GM18519 (cell line): ENCODE data around the gene GSTM4.

Experiments used
- ATAC-seq: cut with Tn5 transposase; IDR thresholded peaks from one replicate; pipeline ENCODE4 v1.9.1; 2021; ENCODE audit warnings: mild to moderate bottlenecking, moderate library complexity; ENCODE audit not compliant: unreplicated experiment, low FRiP score

GSTM4 gene

GRCh38 chr1:109624201-109625010 is 31.5 kb upstream of the GSTM4 start:
- ATAC-seq, result no peak

DNA sequence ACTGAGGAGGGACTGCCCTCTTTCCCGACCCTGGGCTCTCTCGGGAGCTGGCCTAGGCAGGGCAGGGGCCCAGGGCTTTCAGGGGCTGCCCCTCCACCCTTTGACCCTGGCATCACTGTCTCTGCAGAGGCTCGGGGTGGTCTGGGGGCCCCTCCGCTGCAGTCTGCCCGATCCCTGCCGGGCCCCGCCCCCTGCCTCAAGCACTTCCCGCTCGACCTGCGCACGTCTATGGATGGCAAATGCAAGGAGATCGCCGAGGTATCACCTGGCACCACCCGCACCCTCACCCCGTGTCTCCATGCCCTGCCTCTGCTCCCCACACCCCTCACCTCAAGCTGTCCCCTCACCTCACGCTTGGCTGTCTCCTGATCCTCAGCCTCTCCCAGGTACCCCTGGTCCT is 30.7 kb upstream of the GSTM4 start:
- ATAC-seq, result no peak

GRCh38 chr1:109625601-109626560 is 30.0 kb upstream of the GSTM4 start:
- ATAC-seq, result no peak

- no peak for ATAC-seq
Observed at GRCh38 chr1:109626682-109627408, 29.1 kb upstream of the GSTM4 start.

DNA sequence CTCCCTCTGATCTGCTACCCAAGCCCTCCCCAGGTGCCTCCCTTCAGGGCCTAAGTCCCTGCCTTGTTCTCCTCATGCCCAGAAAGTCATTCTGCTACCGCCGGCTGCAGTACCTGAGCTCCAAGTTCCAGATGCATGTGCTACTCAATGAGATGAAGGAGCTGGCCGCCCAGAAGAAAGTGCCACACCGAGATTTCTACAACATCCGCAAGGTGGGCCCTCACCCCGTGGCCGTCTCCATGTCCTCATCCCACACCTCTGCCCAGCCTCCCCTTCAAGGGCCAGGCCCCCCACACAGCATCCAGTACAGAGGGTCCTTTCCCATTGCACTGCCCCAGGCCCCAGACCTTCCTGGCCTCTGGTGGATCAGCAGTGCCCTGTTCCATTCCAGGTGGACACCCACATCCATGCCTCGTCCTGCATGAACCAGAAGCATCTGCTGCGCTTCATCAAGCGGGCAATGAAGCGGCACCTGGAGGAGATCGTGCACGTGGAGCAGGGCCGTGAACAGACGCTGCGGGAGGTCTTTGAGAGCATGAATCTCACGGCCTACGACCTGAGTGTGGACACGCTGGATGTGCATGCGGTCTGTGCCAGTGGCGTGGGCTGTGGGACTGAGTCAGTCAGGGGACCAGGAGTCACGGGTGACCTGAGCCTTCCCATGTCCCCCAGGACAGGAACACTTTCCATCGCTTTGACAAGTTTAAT is 28.1 kb upstream of the GSTM4 start:
- no peak for ATAC-seq

- no peak for ATAC-seq
Observed at GRCh38 chr1:109628540-109629321, 27.2 kb upstream of the GSTM4 start.

DNA sequence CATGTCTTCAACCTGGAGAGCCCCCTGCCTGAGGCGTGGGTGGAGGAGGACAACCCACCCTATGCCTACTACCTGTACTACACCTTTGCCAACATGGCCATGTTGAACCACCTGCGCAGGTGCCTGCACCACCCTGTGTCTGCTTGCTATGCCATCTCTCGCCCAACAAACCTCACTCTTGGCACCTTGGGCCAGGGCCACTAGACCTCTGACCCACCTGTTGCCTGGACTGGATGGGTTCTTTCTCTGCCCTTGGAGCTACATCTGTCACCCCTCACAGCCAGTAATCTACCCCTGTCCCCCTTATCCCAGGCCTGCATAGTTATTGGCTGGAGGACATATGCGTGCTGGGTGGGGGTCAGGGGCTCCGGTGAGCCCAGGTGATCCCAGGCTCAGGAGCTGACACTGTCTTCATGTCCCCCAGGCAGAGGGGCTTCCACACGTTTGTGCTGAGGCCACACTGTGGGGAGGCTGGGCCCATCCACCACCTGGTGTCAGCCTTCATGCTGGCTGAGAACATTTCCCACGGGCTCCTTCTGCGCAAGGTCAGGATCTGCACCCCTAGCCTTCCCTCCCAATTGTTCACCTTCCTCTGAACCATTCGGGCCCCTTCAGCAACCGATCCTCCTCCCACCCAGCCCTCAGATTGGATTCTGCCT is 26.4 kb upstream of the GSTM4 start:
- no peak for ATAC-seq

DNA sequence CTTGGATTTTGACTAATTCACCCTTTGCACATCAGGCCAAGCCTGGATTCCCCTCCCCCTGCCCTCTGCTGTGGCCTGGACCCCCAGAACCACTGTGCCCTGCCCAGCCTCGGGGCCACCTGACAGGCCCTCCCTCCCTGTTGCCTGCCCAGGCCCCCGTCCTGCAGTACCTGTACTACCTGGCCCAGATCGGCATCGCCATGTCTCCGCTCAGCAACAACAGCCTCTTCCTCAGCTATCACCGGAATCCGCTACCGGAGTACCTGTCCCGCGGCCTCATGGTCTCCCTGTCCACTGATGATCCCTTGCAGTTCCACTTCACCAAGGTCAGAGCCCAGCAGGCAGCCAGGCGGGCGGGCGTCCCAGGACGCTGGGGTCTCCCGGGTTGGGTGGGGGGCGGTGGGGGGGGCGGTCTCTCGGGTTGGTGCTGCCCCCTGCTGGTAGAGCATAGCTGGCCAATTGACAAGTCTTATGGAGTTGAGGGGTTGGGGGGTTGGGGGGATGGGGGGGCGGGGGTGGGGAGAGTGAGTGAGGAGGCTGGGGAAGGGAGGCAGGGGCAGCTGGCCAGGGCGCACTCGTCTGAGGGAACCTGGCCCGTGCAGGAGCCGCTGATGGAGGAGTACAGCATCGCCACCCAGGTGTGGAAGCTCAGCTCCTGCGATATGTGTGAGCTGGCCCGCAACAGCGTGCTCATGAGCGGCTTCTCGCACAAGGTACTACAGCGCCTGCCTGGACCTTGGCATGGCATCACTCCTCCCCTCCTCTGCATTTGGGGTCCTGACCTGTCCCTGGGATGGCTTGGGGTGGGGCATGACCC is 25.6 kb upstream of the GSTM4 start:
- no peak for ATAC-seq

DNA sequence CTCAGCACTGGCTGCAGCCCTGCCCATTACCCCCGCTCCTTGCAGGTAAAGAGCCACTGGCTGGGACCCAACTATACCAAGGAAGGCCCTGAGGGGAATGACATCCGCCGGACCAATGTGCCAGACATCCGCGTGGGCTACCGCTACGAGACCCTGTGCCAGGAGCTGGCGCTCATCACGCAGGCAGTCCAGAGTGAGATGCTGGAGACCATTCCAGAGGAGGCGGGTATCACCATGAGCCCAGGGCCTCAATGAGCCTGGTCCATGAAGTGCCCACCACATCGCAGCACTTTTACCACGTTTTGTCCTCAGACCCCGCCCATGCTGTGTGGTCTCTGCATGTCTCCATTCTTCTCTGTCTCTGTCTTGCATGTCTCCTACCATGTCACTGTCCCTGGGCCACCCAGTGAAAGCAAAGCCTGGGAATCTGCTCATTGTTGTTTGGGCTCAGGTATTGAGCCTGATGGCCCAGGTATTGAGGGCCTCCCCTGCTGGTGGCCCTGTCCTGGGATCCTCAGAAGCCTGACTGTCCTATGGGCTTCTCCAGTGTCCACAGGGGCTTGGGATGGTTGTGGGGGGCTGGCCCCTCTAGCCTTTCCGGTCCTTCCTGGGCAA is 24.9 kb upstream of the GSTM4 start:
- no peak for ATAC-seq

DNA sequence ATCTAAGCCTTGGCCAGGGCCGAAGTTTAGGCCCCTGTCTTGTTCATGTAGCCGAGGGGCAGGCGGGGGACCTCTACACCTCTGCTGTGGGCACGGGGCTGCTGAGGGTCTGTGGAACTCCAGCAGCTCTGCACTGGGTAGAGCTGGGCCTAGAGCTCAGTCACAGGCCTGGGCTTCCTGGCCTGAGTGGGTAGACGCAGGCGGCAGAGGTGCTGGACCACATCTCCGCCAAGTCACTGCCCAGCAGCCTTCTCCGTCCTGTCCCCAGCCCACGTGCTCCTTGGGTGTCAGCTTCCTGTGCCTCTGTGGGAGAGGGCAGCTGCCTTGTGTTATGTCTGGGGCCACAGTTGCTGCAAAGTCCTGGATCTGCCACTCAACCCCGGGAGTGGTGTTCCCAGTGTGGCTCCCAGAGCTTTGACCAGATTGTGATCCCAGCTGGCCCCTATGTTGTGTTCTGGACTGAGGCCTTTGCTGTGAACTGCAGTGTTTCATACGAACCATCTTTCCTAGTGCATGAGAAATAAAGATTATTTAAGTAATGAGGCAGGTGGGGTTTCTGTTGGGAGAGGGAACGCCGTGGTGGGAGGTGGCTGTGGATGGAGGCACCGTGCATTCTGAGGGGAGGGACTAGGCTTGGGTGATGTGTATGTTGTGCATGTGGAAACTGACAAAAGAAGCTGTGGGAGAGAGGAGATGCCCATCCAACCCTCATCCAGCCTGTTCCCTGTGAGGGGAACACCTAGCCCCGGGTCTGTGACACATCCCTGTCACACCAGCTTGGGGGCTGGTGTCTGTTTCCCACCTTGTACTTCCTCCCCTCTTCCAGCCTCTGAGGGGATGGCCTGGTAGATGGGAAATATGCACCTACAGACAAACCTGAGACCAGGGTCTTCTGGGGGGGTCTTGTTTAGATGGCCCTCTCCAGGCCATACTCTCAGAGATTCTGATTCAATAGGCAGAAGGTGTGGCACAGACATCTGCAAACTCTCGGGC is 24.1 kb upstream of the GSTM4 start:
- no peak for ATAC-seq

DNA sequence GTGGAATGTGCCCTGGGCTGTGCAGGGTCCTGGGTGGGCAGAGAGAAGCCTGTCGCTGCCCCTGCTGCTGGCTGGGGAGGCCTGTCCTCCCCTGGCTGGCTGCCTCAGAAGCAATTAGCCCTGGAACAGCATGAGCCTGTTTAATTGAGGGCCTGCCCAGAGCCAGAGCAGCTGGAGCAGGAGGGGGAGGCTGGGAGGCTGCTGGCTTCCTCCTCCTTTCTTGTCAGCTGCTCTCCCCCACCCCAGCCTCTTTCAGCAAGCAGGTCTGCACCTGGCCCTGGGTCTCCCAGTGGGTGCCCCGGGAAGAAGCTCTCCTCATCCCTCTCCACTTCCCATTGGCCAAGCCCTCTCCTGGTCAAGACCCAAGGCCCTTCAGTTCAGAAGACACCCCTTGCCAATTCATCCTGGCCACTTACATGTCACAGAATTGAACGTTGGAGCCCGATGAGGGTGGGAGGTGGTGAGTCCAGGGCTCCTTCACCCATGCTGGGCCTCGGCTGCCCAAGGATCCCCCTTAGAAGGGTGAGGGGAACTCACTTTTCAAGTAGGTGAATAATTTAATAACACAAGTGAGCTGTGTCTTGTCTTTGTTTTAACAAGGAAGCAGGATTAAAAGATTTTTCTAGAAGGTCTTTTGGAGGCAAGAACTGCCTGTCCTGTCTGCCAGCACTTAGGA is 23.1 kb upstream of the GSTM4 start:
- ATAC-seq, result no peak

DNA sequence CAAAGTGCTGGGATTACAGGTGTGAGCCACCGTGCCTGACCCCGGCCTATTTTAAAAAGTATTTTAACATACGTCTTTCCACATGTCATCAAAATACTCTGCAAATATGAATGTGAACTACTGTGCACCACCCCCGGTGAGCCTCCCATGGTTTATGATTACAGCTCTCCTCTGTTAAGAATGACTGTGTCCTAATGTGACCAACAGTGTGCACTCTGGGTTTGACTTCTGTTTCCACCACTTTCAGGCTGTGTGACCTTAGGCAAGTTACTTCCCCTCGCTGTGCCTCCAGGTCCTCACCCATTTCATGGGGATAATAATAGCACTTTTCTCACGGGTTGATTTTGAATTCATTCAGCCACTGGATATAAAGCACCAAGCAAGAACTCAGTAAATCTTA is 21.6 kb upstream of the GSTM4 start:
- ATAC-seq, result no peak

GRCh38 chr1:109634771-109635750 is 20.8 kb upstream of the GSTM4 start:
- no peak for ATAC-seq

- no peak for ATAC-seq
Observed at GRCh38 chr1:109635862-109636200, 20.1 kb upstream of the GSTM4 start.
